ENCODE measurements around the gene DCAF10.
"Not testable (repeated sequence)": the region's sequence is repeated elsewhere in the genome, so short reads cannot be mapped to it uniquely, and the experiment has no call there.

DCAF10 gene

DNA sequence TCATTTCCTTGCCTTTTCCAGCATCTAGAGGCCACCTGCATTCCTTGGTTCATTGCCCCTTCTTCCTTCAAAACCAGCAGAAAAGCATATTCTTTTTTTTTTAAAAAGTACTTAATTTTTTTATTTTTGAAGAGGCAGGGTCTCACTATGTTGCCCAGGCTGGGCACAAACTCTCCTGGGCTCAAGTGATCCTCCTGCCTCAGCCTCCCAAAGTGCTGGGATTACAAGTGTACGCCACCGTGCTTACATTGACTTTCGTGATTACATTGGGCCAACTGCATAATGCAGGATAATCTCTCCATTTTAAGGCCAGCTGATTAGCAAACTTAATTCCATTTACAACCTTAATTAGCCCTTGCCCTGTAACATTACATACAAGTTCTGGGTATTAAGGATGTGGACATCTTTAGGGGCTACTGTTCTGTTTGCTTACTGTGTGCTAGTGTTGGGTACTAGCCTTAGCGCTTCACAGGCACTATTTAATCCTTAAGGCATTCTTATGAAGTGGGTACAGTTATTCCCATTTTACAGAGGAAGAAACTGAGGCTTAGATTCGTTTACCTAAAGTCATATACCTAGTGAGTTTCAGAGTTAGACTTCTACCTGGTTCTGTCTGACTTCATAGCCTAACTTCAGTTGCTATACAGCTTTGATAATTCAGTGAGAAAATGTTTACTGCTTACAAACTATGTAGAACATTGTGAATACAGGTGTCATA is 69.6 kb downstream of the DCAF10 start:
- DNase-seq, result no peak

GRCh38 chr9:37870799-37871176 is 70.2 kb downstream of the DCAF10 start:
- no peak for DNase-seq

GRCh38 chr9:37873955-37874354 is 73.4 kb downstream of the DCAF10 start:
- DNase-seq, result no peak

- DNase-seq, result no peak
Observed at GRCh38 chr9:37876376-37876775, 75.8 kb downstream of the DCAF10 start.

GRCh38 chr9:37880916-37881479 is 80.4 kb downstream of the DCAF10 start:
- no peak for DNase-seq

DNA sequence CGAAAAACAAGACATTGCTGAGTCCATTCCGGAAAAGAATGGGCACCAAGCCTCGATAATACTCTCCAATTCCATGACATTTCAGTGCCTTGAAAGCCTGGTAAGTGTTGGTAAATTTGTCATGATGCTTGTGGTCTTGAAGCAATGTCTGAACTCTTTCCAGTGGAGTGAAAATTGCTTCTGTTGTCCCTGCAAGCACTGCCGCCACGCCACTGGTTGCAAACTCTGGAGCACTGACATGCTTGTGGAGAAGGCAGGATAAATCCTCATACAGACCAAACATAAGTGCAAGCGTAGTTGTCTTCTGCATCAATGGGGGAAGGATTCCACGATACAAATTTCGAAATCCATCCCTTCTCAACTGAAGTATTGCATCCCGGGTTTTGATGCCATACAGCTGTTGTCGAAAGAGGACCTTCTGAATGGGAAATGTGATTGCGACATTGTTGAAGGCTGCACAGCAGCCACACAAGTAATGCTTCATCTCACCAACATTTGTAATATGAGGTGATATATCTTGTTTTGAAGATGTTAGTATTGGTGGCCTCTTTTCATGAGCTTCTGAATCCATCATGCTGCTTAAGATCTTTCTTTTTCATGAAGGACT is 87.5 kb downstream of the DCAF10 start:
- DNase-seq, result not testable (repeated sequence)

- DNase-seq, result no peak
Observed at GRCh38 chr9:37889536-37889935, 88.9 kb downstream of the DCAF10 start.

DNA sequence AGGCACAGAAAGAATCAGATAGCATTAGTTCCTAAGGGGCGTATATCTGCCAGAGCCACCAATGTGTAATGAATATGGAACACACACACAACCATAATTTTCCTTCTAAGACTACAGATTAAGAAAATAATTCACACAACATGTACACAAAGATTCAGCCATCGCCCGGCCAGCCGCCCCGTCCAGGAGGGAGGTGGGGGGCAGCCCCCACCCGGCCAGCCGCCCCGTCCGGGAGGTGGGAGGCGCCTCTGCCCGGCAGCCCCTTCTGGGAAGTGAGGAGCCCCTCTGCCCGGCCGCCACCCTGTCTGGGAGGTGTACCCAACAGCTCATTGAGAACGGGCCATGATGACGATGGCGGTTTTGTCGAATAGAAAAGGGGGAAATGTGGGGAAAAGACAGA is 90.4 kb downstream of the DCAF10 start:
- DNase-seq, result not testable (repeated sequence)

DNA sequence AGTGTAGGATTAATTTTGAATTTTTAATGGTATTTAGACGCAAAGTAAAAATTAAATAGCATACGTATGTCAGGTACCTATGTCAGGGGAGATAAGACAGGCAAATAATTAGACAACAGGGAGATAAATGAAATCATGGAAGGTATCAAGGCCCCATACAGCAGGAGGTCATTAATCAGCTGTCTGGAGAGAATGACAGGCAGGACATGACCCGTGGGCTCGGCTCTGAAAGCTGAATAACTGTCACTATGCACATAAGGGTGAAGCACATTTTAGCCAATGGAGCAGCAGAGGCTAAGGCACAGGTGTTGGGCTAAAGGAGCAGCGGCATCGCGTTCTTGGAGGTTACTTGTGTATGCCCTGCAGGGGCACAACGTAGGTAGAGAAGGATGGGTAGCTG is 91.5 kb downstream of the DCAF10 start:
- DNase-seq, result no peak

DNA sequence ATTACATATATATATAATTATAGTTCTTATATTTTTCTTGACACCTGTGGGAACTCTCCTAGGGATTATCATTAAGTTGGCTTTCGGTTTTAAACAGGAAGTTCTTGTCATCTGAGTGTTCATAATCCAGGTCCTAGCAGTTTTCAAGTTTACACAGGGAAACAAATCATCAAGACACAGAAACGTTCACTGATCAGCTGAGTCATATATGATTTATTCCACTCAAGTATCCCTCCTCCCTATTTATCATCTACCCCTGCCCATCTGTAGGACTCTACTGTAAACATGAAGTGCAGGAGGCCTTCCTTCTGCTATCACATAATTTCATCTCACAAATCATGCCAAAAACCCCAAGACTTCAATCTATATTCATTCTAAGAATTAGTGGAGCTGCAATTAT is 97.1 kb downstream of the DCAF10 start:
- no peak for DNase-seq

DNA sequence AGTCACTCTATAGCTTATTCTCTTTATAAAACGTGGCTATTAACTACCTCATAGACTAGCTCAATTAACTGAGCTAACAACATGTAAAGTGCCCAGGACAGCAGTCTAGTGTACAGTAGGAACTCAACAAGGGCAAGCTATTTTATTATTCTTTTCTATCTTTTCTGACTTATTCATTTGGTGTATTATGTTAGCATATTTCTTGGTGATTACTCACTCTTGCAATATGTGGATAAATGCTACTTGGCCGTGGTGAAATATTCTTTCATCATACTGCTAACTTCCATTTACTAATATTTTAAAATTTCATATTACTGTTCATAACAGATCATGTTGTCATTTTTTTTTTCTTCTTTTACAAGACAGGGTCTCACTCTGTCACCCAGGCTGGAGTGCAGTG is 98.4 kb downstream of the DCAF10 start:
- no peak for DNase-seq

GRCh38 chr9:37902131-37902530 is 101.5 kb downstream of the DCAF10 start:
- DNase-seq, result no peak

DNA sequence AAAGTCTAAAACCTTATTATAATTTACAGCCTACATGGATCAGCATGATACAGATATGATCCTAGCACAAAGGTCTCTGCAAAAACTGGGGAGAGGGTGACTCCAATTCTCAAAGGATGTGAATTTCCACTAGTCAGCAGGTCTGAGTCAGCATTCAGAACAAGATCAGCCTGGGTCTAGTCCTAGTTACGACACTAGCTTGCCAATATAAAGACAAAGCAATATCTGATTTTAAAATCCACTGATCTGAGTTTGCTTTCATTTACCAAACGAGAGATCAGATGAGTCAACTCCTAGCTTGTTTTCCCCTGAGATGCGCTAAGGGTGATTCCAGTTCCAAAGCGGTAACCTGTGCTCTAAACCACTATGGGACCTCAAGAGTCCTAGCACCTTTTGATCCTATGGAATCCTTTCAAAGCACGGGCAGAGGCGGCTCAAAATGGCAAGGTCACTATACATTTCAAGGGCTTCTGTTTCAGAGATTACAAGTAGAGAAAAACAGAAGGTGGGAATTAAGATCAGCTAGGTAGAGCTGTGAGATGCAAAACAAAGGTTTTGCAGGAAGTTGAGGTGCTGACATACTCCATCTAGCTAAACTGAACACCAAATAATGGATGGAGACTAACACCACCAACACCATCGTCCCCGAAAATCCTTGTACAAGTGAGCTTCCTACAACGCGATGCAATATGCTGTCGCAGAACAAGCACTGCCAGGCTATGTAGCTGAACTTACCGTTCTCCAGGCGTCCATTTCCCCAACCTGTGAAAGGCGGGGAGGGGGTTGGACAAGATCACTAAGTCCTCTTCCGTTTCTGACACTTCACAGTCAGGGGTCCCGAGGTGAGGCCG is 102.4 kb downstream of the DCAF10 start:
- DNase-seq, result no peak

DNA sequence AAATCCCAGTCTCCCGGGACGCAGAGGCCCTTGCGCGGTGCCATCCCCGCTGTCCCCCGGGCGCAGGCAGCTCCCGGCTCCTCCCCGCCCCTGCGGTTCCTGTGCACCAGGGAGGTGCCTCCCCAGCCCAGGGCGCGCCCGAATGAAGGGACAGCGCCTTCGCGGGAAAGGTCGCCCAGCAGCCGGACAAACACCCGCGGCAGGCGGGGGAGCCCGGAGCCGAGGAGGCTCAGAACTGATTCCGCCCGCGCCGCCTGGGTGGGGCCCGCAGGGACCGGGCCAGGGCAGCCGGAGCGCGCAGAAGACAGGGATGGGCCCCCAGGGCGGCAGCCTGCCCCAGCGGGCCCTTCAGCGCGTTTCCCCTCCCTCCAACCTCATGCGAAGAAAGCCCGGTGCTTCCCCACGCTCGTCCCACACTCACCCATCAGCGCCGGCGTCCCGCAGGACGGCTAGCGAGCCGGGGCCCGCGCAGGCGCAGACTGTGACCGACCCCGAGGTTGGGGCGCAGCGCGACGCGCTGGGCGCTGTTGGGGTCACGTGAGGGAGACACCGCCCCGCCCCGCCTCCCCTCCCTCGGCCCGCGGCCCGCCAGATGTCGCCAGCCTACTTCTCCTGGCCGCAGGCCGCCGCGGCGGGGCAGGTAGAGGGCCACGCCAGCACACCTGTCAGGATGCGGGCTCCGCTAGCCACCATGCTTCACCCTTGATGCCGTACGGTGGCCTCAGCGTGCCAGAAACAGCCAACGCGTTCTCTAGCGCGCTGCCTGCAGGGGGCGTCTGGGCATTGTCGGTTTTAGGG is 103.2 kb downstream of the DCAF10 start, which contains the start of gene SLC25A51:
Gene SLC25A51, minus strand, starts transcription at position 481 of the 798 bp plus-strand sequence. CDS start 15,577 bp downstream, outside the sequence.
- DNase-seq, result peak; percentile 93

DNA sequence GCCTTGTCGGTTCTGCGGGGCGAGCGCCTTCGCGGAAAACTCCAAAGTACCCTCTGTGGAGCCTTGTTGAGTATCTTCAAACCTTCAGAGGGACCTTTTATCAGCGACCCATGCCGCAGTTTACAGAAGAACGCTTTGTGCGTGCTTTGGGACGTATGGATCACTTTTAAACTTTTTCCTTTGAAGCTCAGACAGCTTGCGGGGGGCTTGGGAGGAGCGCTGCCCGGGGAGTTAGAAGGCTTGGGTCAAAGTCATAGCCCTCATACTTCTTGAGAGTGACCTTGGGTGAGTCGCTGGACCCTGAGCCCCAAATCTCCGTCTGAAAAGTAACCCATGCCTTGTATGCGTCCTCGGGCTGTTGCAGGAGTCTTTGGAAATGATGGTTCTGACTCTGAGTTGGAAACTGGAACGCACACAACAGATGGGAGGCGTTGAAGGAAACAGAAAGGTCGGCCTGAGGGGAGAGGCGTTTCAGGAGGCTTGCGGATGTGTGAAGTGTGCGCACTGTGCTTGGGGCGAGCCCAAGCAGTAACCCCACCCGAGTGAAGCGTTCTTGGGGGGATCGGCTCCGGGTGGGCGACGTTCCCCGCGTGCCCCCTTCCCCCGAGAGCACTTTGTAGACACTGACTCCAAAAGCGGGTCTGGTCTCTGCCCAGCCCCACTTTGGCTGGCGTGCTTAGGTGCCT is 104.0 kb downstream of the DCAF10 start:
- no peak for DNase-seq

GRCh38 chr9:37905131-37905505 is 104.5 kb downstream of the DCAF10 start:
- DNase-seq, result no peak

- no peak for DNase-seq
Observed at GRCh38 chr9:37905776-37906175, 105.2 kb downstream of the DCAF10 start.

DNA sequence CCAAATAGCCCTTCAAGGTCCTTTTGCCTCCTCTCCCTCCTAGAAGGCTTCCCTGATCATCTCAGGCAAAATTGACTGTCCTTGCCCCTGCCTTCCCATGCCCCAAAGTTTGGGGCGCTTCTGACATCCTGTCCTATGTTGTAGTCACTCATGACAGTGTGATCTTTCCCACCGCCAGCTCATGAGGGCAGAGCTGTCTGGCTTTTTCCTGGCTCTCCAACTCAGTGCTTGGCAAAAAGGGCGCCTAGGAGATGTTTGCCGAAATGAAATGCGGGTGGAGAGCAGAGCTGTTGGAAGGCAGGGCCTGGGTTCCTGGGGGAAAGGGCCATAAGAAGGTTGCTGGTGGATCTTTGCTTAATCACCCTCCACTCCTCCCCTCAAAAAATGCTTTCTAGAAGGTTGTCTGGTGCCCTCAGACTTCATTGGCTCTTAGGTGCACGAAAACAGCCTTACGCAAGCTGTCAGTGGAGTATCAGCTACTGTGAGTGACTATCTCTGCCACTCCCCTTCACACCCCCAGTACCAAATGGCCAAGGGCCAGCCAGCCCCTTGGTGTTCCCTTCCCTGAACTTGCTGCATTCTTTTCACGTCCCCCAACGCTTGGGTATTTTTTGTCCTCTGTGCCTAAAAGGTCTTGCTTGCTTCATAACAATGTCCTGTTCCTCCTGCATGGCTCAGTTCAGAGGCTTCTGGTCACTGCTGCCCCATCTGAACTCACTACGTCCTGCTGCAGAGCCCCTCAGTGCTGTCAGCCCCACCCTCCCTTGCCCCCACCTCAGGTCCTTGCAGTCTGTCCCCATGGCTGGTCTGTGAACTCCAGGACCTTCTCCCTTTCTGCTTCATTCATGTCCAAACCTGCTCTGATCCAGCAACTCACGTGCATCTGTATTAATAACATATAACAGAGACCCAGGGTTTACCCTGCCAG is 106.0 kb downstream of the DCAF10 start:
- DNase-seq, result no peak

DNA sequence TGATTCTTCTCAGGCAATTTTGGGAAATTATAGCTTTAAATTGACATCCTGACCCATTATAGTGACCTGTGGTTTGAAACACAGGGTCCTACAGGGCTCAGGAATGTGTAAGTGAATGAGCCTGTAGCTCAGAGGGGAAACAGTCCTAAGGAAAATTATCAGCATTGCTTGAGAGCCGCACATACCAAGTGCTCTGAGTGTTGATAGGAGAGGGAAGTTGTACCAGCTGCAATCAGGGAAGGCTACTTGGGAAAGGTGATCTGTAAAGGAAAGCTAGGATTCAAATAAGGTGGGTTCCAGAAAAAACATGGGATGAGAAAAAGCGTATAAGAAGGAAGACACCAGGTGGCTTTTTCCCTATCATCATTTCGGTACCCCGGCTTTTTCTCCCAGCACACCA is 107.7 kb downstream of the DCAF10 start:
- DNase-seq, result no peak

GRCh38 chr9:37908698-37909186 is 108.1 kb downstream of the DCAF10 start:
- peak; percentile 63 for DNase-seq

DNA sequence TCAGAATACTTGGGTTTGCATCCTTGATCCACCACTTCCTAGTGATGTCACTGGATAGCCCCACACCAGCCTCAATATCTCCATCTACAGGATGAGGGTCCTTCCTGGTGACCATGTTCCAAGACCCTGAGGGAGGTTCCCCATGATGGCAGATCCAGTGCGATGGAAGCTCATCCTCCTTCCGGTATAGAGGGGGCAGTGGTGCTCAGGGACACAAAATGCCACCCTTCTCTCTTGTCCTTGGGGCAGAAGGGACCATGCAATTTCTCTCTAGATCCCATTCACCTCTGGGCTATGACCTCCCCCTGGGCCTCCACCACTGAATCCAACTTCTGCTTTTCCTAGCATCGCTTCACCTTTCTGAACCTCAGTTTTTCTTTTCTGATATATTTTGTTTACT is 108.7 kb downstream of the DCAF10 start:
- DNase-seq, result no peak

All from CD4-positive, alpha-beta T cell treated with Interleukin-15 for 1 hour (primary cell).